22Rv1 (cell line): ENCODE data around the gene FADS1.

Experiments
- ZFX ChIP-seq: fragments of 450-650 bp; IDR thresholded peaks from 2 replicates; pipeline ENCODE4 v1.6.1; 2017; ENCODE audit warnings: antibody characterized with exemption, borderline replicate concordance
- TF ChIP-seq, protein P1 (sequence below): fragments of 450-650 bp; IDR thresholded peaks from 2 replicates; pipeline ENCODE4 v1.5.1; 2017; ENCODE audit warnings: mild to moderate bottlenecking

DNA sequence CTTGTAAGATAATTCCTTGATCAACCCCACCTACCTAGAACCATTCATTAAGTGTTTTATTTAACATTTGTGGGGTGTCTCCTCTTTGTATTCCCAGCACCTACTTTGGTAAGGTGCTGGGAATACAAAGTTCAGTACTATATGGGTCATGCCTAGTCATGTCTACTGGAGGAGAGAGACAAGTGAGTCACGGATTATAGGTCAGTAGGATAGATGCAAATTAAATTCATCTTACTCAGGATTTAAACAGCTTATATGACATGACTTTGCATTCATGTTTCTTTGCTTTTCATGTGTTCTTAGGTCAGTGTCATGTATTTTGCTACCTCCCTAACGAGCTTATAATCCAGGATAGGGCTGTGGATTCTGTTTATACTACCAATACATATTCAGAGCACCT, 3.4 kb upstream of the FADS1 start:
- TF ChIP-seq, protein P1, sequence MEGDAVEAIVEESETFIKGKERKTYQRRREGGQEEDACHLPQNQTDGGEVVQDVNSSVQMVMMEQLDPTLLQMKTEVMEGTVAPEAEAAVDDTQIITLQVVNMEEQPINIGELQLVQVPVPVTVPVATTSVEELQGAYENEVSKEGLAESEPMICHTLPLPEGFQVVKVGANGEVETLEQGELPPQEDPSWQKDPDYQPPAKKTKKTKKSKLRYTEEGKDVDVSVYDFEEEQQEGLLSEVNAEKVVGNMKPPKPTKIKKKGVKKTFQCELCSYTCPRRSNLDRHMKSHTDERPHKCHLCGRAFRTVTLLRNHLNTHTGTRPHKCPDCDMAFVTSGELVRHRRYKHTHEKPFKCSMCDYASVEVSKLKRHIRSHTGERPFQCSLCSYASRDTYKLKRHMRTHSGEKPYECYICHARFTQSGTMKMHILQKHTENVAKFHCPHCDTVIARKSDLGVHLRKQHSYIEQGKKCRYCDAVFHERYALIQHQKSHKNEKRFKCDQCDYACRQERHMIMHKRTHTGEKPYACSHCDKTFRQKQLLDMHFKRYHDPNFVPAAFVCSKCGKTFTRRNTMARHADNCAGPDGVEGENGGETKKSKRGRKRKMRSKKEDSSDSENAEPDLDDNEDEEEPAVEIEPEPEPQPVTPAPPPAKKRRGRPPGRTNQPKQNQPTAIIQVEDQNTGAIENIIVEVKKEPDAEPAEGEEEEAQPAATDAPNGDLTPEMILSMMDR = no peak
- TF ChIP-seq ZFX = no peak
